Measurements from ENCODE around the gene TNFAIP3.
"Not testable (repeated sequence)": the region's sequence is repeated elsewhere in the genome, so short reads cannot be mapped to it uniquely, and the experiment has no call there.

- TF ChIP-seq CTCF (conservative IDR thresholded peaks at IDR 0.05); ZFX (IDR thresholded peaks at IDR 0.05): not testable (repeated sequence)
Measured at GRCh38 chr6:137886226-137886625, 19.2 kb downstream of the TNFAIP3 start.
